ENCODE data around the gene TMA7B.

TMA7B gene

GRCh38 chr22:39988386-39989114, 28.4 kb downstream of the TMA7B start:
- TF ChIP-seq SPI1 (IDR thresholded peaks at IDR 0.05; ENCODE audit: borderline replicate concordance, low read depth) = no peak
- TF ChIP-seq GABPA (IDR thresholded peaks at IDR 0.05; ENCODE audit: low read depth) = no peak
- TF ChIP-seq CTCF (IDR thresholded peaks at IDR 0.05; ENCODE audit: insufficient read depth, low read length) = no peak
- no peak overlapping the region for H3K4me3 ChIP-seq (replicated peaks; ENCODE audit: insufficient read depth, low read length)
- H3K27me3 ChIP-seq (ENCODE audit: insufficient read depth, poor library complexity, severe bottlenecking) = peaks cover 22% of the 10 kb centered on the region
- DNase-seq (ENCODE audit: low read depth in 1 of 2, low spot score in 1 of 2) = no peak
- H3K27ac ChIP-seq (replicated peaks) = no peak overlapping the region

GRCh38 chr22:39989633-39990032, 29.4 kb downstream of the TMA7B start:
- TF ChIP-seq CTCF (IDR thresholded peaks at IDR 0.05; ENCODE audit: insufficient read depth, low read length) (no peak), GABPA (IDR thresholded peaks at IDR 0.05; ENCODE audit: low read depth) (no peak), POLR2AphosphoS5 (IDR thresholded peaks at IDR 0.05; ENCODE audit: low read depth) (no peak), SPI1 (IDR thresholded peaks at IDR 0.05; ENCODE audit: borderline replicate concordance, low read depth) (no peak)
- Histone ChIP-seq H3K27ac (replicated peaks) (no peak overlapping the region), H3K27me3 (ENCODE audit: insufficient read depth, poor library complexity, severe bottlenecking) (peaks cover 26% of the 10 kb centered on the region), H3K4me3 (replicated peaks; ENCODE audit: insufficient read depth, low read length) (no peak overlapping the region)
- DNase-seq (ENCODE audit: low read depth in 1 of 2, low spot score in 1 of 2) = no peak

GRCh38 chr22:39990686-39991085, 30.5 kb downstream of the TMA7B start:
- no peak overlapping the region for H3K27ac ChIP-seq (replicated peaks)
- DNase-seq (ENCODE audit: low read depth in 1 of 2, low spot score in 1 of 2) = no peak
- TF ChIP-seq SPI1 (IDR thresholded peaks at IDR 0.05; ENCODE audit: borderline replicate concordance, low read depth) (no peak), REST (IDR thresholded peaks at IDR 0.05; ENCODE audit: insufficient replicate concordance, low read depth) (no peak), CTCF (IDR thresholded peaks at IDR 0.05; ENCODE audit: insufficient read depth, low read length) (no peak), GABPA (IDR thresholded peaks at IDR 0.05; ENCODE audit: low read depth) (no peak), POLR2AphosphoS5 (IDR thresholded peaks at IDR 0.05; ENCODE audit: low read depth) (no peak)
- peaks cover 26% of the 10 kb centered on the region for H3K27me3 ChIP-seq (ENCODE audit: insufficient read depth, poor library complexity, severe bottlenecking)
- no peak overlapping the region for H3K4me3 ChIP-seq (replicated peaks; ENCODE audit: insufficient read depth, low read length)

GRCh38 chr22:39991159-39991860, 31.1 kb downstream of the TMA7B start:
- Histone ChIP-seq H3K27me3 (ENCODE audit: insufficient read depth, poor library complexity, severe bottlenecking) (peaks cover 22% of the 10 kb centered on the region), H3K4me3 (replicated peaks; ENCODE audit: insufficient read depth, low read length) (no peak overlapping the region), H3K27ac (replicated peaks) (no peak overlapping the region)
- TF ChIP-seq POLR2AphosphoS5 (IDR thresholded peaks at IDR 0.05; ENCODE audit: low read depth) = no peak
- TF ChIP-seq GABPA (IDR thresholded peaks at IDR 0.05; ENCODE audit: low read depth) = no peak
- TF ChIP-seq SPI1 (IDR thresholded peaks at IDR 0.05; ENCODE audit: borderline replicate concordance, low read depth) = no peak
- no peak for TF ChIP-seq CTCF (IDR thresholded peaks at IDR 0.05; ENCODE audit: insufficient read depth, low read length)
- no peak for TF ChIP-seq REST (IDR thresholded peaks at IDR 0.05; ENCODE audit: insufficient replicate concordance, low read depth)
- DNase-seq (ENCODE audit: low read depth in 1 of 2, low spot score in 1 of 2) = no peak

Data from HL-60 (cell line).